Trophoblast cell (in vitro differentiated cells and primary cell): ENCODE measurements around the gene SLC16A12.

Source experiments
- DNase-seq, 2 donors: peaks; one replicate each; pipeline ENCODE4 v3.0.0-alpha.2; 2016
- H2AFZ ChIP-seq: 2 replicates; pipeline ENCODE4 v1.6.1; 2013; ENCODE audit warnings: low read length, moderate library complexity, mild to moderate bottlenecking; ENCODE audit not compliant: insufficient read depth, poor library complexity
- H2AK5ac ChIP-seq: 2 replicates; pipeline ENCODE4 v1.6.1; 2013; ENCODE audit warnings: mild to moderate bottlenecking, low read length
- H2BK120ac ChIP-seq: 2 replicates; pipeline ENCODE4 v1.6.1; 2013; ENCODE audit warnings: low read length, mild to moderate bottlenecking, moderate library complexity; ENCODE audit not compliant: insufficient read depth, poor library complexity
- H2BK12ac ChIP-seq: 2 replicates; pipeline ENCODE4 v1.6.1; 2013; ENCODE audit warnings: mild to moderate bottlenecking, low read length, moderate library complexity
- H2BK5ac ChIP-seq: 2 replicates; pipeline ENCODE4 v1.6.1; 2013; ENCODE audit warnings: low read length, low read depth, moderate library complexity, mild to moderate bottlenecking; ENCODE audit not compliant: poor library complexity
- H3K14ac ChIP-seq: 2 replicates; pipeline ENCODE4 v1.6.1; 2013; ENCODE audit warnings: mild to moderate bottlenecking, low read length
- H3K18ac ChIP-seq: 2 replicates; pipeline ENCODE4 v1.6.1; 2013; ENCODE audit warnings: mild to moderate bottlenecking, low read length
- H3K23ac ChIP-seq: 2 replicates; pipeline ENCODE4 v1.6.1; 2013; ENCODE audit warnings: low read length
- H3K27ac ChIP-seq: 2 replicates; pipeline ENCODE4 v1.5.1; 2013; ENCODE audit warnings: low read depth, mild to moderate bottlenecking, inconsistent platforms, low read length, moderate library complexity
- H3K27me3 ChIP-seq: 2 replicates; pipeline ENCODE4 v1.6.1; 2013; ENCODE audit warnings: inconsistent platforms, mild to moderate bottlenecking, low read length, moderate library complexity; ENCODE audit not compliant: insufficient read depth
- H3K36me3 ChIP-seq, 2 experiments: 1 replicate in 1 of 2; 2 replicates in 1 of 2; pipeline ENCODE4 v1.6.1; 2013; ENCODE audit warnings: low read length in 2 of 2, mild to moderate bottlenecking in 2 of 2, moderate library complexity in 1 of 2; ENCODE audit not compliant: insufficient read depth in 2 of 2, control insufficient read depth in 1 of 2
- H3K4ac ChIP-seq: 2 replicates; pipeline ENCODE4 v1.6.1; 2013; ENCODE audit warnings: low read depth, mild to moderate bottlenecking, low read length, moderate library complexity
- H3K4me1 ChIP-seq, 2 experiments: 1 replicate in 1 of 2; 2 replicates in 1 of 2; pipeline ENCODE4 v1.6.1; 2013; ENCODE audit warnings: low read length in 2 of 2, mild to moderate bottlenecking in 2 of 2, moderate library complexity in 1 of 2; ENCODE audit not compliant: insufficient read depth in 2 of 2, control insufficient read depth in 1 of 2
- H3K4me2 ChIP-seq: 2 replicates; pipeline ENCODE4 v1.6.1; 2013; ENCODE audit warnings: inconsistent platforms, mild to moderate bottlenecking, low read length, moderate library complexity
- H3K4me3 ChIP-seq: 2 replicates; pipeline ENCODE4 v1.5.1; 2013; ENCODE audit warnings: mild to moderate bottlenecking, low read depth, low read length, inconsistent platforms
- H3K79me1 ChIP-seq: one replicate; pipeline ENCODE4 v1.6.1; 2013; ENCODE audit warnings: low read length
- H3K79me2 ChIP-seq: 2 replicates; pipeline ENCODE4 v1.6.1; 2013; ENCODE audit warnings: low read length, mild to moderate bottlenecking; ENCODE audit not compliant: control insufficient read depth, insufficient read depth, poor library complexity
- H3K9ac ChIP-seq: 2 replicates; pipeline ENCODE4 v1.6.1; 2013; ENCODE audit warnings: mild to moderate bottlenecking, low read length
- H3K9me3 ChIP-seq: 2 replicates; pipeline ENCODE4 v1.6.1; 2013; ENCODE audit warnings: low read depth, mild to moderate bottlenecking, control low read depth, inconsistent platforms, low read length; ENCODE audit not compliant: insufficient read depth
- H4K12ac ChIP-seq: 2 replicates; pipeline ENCODE4 v1.6.1; 2013; ENCODE audit warnings: low read depth, mild to moderate bottlenecking, low read length, moderate library complexity
- H4K8ac ChIP-seq: 2 replicates; pipeline ENCODE4 v1.6.1; 2013; ENCODE audit warnings: low read depth, mild to moderate bottlenecking, low read length, moderate library complexity
- H4K91ac ChIP-seq: one replicate; pipeline ENCODE4 v1.6.1; 2013; ENCODE audit warnings: low read depth, mild to moderate bottlenecking, low read length, moderate library complexity
- WGBS: extraction: QIAGEN DNeasy Blood & Tissue Kit; methylation state at CpG from one replicate; pipeline ENCODE4 v1.1.7; 2013; ENCODE audit warnings: missing lambda C conversion rate; ENCODE audit not compliant: insufficient read length, insufficient coverage; ENCODE audit errors: extremely low coverage; 5-methylcytosine and 5-hydroxymethylcytosine counted together

The SLC16A12 gene

GRCh38 chr10:89494575-89494974 is 40.8 kb downstream of the SLC16A12 start:
- no peak overlapping the region for H2BK12ac ChIP-seq
- H3K4ac ChIP-seq: no peak overlapping the region
- no peak for DNase-seq
- no peak overlapping the region for H2BK5ac ChIP-seq
- no peaks in the 10 kb centered on the region for H3K27me3 ChIP-seq
- no peaks in the 10 kb centered on the region for H3K9me3 ChIP-seq
- no peak overlapping the region for H3K4me2 ChIP-seq
- no peaks in the 10 kb centered on the region for H3K4me1 ChIP-seq
- no peaks in the 10 kb centered on the region for H3K79me1 ChIP-seq
- H3K18ac ChIP-seq: no peak overlapping the region
- no peak overlapping the region for H3K9ac ChIP-seq
- no peak overlapping the region for H3K27ac ChIP-seq
- WGBS: no CpG with 5 or more reads among the region's 3 CpGs
- no peak overlapping the region for H4K91ac ChIP-seq
- no peak overlapping the region for H4K8ac ChIP-seq
- H3K23ac ChIP-seq: no peak overlapping the region
- no peak overlapping the region for H2AFZ ChIP-seq
- no peaks in the 10 kb centered on the region for H3K79me2 ChIP-seq
- H4K12ac ChIP-seq: no peak overlapping the region
- no peak overlapping the region for H3K14ac ChIP-seq
- no peak overlapping the region for H3K4me3 ChIP-seq
- H2AK5ac ChIP-seq: no peak overlapping the region
- H3K36me3 ChIP-seq: no peaks in the 10 kb centered on the region
- H2BK120ac ChIP-seq: no peak overlapping the region

GRCh38 chr10:89494068-89494467 is 41.3 kb downstream of the SLC16A12 start:
- Histone ChIP-seq H3K4me2 (no peak overlapping the region), H3K27me3 (no peaks in the 10 kb centered on the region), H3K23ac (no peak overlapping the region), H2BK120ac (no peak overlapping the region), H3K36me3 (no peaks in the 10 kb centered on the region), H4K8ac (no peak overlapping the region), H3K18ac (no peak overlapping the region), H4K91ac (no peak overlapping the region), H2AFZ (no peak overlapping the region), H3K4me1 (no peaks in the 10 kb centered on the region), H4K12ac (no peak overlapping the region), H3K4ac (no peak overlapping the region), H3K14ac (no peak overlapping the region), H3K27ac (no peak overlapping the region), H3K9me3 (no peaks in the 10 kb centered on the region), H3K9ac (no peak overlapping the region), H3K79me2 (no peaks in the 10 kb centered on the region), H2BK5ac (no peak overlapping the region), H2BK12ac (no peak overlapping the region), H3K4me3 (no peak overlapping the region), H2AK5ac (no peak overlapping the region), H3K79me1 (no peaks in the 10 kb centered on the region)
- WGBS: no CpG with 5 or more reads among the region's 5 CpGs
- no peak for DNase-seq

DNA sequence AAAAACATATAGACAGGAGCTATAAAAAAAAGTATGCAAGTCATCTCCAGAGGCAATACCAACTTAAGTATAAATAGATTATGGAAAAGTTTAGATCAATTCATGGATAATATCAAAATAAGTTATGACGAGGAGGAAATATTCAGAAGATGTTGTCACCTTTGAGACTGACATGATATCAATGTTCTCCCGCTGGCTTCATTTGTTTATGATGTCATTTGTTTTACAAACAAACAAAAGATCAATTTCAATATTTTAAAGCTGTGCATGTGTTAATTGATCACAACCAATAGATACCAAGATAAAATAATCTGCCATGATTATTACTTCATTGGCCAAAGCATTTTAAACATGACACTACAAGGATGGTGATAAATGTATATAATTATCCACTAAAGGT is 43.5 kb downstream of the SLC16A12 start:
- Histone ChIP-seq H3K27me3 (no peaks in the 10 kb centered on the region), H4K8ac (no peak overlapping the region), H3K79me2 (no peaks in the 10 kb centered on the region), H3K4ac (no peak overlapping the region), H2AK5ac (no peak overlapping the region), H3K14ac (no peak overlapping the region), H3K4me3 (no peak overlapping the region), H3K36me3 (no peaks in the 10 kb centered on the region), H3K4me1 (no peaks in the 10 kb centered on the region), H2AFZ (no peak overlapping the region), H3K27ac (no peak overlapping the region), H3K79me1 (no peaks in the 10 kb centered on the region), H3K18ac (no peak overlapping the region), H2BK5ac (no peak overlapping the region), H2BK12ac (no peak overlapping the region), H3K23ac (no peak overlapping the region), H3K4me2 (no peak overlapping the region), H3K9me3 (no peaks in the 10 kb centered on the region), H2BK120ac (no peak overlapping the region), H4K12ac (no peak overlapping the region), H4K91ac (no peak overlapping the region), H3K9ac (no peak overlapping the region)
- no peak for DNase-seq
- WGBS: no CpG with 5 or more reads among the region's 2 CpGs

GRCh38 chr10:89490596-89491335 is 44.6 kb downstream of the SLC16A12 start:
- H3K4me2 ChIP-seq: no peak overlapping the region
- H3K9ac ChIP-seq: no peak overlapping the region
- no peaks in the 10 kb centered on the region for H3K36me3 ChIP-seq
- H3K79me1 ChIP-seq: no peaks in the 10 kb centered on the region
- H2AK5ac ChIP-seq: no peak overlapping the region
- no peaks in the 10 kb centered on the region for H3K79me2 ChIP-seq
- H2BK120ac ChIP-seq: no peak overlapping the region
- no peak overlapping the region for H4K8ac ChIP-seq
- no peak overlapping the region for H2BK5ac ChIP-seq
- no peak overlapping the region for H4K91ac ChIP-seq
- no peak overlapping the region for H2AFZ ChIP-seq
- H4K12ac ChIP-seq: no peak overlapping the region
- no peak overlapping the region for H3K18ac ChIP-seq
- DNase-seq: no peak
- no peaks in the 10 kb centered on the region for H3K9me3 ChIP-seq
- no peak overlapping the region for H2BK12ac ChIP-seq
- no peak overlapping the region for H3K23ac ChIP-seq
- no peak overlapping the region for H3K4ac ChIP-seq
- no peaks in the 10 kb centered on the region for H3K4me1 ChIP-seq
- no peak overlapping the region for H3K4me3 ChIP-seq
- no peaks in the 10 kb centered on the region for H3K27me3 ChIP-seq
- H3K14ac ChIP-seq: no peak overlapping the region
- no CpG with 5 or more reads among the region's 4 CpGs for WGBS
- H3K27ac ChIP-seq: no peak overlapping the region
